IPS-18c (cell line): ENCODE results near the gene GNGT2.
"Not testable (repeated sequence)": the region's sequence is repeated elsewhere in the genome, so short reads cannot be mapped to it uniquely, and the experiment has no call there.

Experiments
- H3K4me3 ChIP-seq: 2 replicates; pipeline ENCODE4 v1.7.0; 2013; ENCODE audit warnings: low read depth, mild to moderate bottlenecking, low read length, moderate library complexity; ENCODE audit not compliant: insufficient read depth
- H3K9me3 ChIP-seq: one replicate; pipeline ENCODE4 v1.6.1; 2013; ENCODE audit warnings: mild to moderate bottlenecking, low read length, moderate library complexity; ENCODE audit not compliant: control insufficient read depth, insufficient read depth

GNGT2 gene

DNA sequence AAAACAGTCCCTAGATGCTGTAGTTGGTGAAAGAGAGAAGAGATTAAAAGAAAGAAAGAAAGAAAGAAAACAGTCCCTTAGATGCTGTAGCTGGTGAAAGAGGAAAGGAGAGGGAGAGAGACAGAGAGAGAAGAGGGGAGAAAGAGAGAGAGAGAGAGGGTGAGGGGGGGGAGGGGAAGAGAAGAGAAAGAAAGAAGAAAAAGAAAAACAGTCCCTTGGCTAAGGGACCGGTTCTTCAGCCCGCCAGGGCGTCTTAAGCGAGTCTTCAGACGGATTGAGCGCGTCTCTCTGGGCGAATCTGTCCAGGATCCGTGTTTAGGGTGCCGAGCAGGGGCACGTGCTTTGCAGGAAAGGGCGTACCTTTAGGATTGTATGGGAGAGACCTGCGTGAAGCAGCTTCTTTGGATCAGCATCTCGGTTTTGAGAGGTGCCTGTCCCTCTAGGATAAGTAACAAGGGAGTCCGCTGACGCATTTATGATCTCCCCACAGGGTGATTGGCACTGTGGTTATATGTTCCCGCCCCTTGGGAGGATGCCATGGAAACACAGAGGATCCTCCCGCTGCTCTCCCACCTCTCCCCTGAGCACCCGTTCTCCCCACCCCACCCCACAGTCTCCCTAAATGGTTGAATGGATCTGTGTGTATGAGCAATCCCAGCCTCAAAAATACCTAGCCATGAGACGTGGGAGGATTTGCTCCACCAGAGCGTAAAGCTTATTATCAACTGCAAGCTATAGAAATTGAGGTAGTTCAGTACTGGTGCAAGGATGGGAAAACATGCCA lies 16.7 kb downstream of the GNGT2 start:
- Histone ChIP-seq H3K4me3 (peak overlapping the region; percentile 98), H3K9me3 (no peaks in the 10 kb centered on the region)

DNA sequence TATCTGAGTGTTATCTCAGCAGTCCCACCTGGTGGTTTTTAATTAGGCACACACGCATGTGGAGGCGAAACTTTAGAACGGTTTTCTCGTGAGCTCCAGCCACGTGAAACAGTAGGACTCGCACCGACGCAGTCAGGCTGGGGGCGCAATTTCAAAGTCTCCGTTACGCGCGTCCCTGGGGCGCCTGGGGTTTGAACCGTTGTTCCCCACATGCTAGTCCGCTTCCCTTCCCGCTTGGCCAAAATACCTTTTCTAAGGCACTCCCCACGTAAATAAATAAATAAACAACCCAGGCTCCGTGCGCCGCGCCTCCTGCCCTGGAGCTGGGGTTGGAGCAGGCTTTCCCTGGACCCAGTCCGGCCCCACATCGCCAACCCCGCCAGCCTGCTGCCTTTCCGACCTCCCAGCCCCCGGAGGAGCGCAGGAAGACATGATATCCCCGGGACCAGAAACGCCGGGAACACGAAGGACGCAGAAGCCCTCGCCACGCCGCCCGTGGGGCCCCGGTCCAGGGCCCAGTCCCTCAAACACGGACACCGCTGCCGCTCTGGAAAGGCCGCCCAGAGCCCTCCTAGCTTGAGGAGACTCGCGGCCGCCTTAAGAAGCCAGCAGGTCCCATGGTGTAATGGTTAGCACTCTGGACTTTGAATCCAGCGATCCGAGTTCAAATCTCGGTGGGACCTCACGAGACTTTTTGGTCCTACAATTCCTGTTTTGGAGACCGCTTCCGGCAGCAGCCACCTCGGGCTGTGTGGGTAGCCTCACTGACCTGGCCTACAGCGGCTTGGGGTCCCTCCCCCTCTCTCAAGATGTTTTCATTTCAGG lies 18.2 kb downstream of the GNGT2 start:
- Histone ChIP-seq H3K4me3 (peak overlapping the region; percentile 98), H3K9me3 (no peaks in the 10 kb centered on the region)

DNA sequence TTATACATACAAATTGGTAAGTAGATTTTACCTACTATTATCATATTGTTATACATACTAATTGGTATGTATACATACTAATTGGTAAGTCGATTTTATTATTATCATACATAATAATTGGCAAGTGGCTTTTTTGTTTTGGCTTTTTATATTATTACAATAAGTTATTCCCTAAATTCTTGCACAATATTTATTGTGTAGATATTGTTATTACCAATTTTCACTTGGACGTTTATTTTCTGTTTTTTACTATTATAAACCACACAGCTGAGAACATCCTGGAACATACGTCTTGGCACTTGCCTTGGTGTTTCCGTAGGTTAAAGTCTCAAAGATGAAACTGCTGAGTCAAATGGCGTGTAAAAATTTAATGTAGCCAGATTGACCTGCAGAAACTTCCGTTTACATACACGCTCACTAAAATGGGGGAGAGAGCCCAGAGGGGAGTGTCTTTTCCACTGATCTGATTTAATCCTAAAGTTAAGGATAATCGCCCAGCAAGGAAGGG lies 18.9 kb downstream of the GNGT2 start:
- Histone ChIP-seq H3K4me3 (peak overlapping the region; percentile 98), H3K9me3 (no peaks in the 10 kb centered on the region)

DNA sequence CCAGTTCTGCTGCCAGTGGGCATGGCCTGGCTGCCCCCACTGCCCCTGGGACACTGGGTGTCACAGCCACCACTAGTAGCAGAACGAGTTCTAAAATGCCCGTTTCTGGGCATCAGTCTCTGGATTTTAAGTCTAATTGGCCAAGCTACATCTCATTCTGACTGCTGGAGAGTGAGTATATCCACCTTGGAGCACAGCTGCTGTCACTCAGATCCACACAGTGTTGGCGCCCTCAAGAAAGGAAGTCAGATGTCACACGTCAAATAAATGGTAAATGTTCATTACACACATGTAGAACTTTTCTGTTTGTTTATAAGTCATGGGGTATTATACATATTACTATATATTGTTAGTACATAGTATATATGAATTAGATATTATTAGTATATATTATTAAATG lies 19.4 kb downstream of the GNGT2 start:
- Histone ChIP-seq H3K4me3 (no peak overlapping the region), H3K9me3 (peaks cover 1% of the 10 kb centered on the region)

DNA sequence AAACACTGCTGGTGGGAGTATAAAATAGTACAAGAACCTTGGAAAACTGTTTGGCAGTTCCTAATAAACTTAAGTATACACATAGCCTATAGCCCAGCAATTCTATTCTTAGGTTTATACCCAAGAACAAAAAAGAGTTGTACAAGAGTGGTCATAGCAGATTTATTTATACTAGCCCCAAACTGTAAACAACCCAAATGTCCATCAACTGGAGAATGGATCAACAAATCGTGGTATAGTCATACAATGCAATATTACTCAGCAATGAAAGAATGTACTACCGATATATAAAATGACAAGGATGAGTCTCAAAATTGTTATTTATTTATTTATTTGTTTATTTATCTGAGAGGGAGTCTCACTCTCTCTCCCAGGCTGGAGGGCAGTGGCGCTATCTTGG lies 23.1 kb downstream of the GNGT2 start:
- peaks cover 4% of the 10 kb centered on the region for H3K9me3 ChIP-seq
- no peak overlapping the region for H3K4me3 ChIP-seq

DNA sequence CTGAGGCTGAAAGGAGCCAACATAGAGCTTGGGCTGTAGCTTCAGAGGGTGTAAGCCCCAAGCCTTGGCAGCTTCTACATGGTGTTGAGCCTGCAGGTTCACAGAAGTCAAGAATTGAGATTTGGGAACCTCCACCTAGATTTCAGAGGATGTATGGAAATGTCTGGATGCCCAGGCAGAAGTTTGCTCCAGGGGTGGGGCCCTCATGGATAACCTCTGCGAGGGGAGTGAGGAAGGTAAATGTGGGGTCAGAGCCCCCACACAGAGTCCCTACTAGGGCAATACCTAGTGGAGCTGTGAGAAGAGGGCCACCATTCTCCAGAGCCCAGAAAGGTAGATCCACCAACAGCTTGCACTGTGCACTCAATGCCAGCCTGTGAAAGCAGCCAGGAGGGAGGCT lies 25.0 kb downstream of the GNGT2 start:
- H3K9me3 ChIP-seq, H3K4me3 ChIP-seq: not testable (repeated sequence)

DNA sequence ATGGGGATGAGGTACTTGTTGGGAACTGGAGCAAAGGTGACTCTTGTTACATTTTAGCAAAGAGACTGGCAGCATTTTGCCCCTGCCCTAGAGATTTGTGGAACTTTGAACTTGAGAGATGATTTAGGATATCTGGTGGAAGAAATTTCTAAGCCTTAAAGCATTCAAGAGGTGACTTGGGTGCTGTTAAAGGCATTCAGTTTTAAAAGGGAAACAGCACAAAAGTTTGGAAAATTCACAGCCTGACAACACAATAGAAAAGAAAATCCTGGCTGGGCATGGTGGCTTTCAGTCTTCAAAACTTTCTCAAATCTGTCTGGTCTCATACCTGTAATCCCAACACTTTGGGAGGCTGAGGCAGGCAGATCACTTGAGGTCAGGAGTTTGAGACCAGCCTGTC lies 25.9 kb downstream of the GNGT2 start:
- H3K9me3 ChIP-seq, H3K4me3 ChIP-seq: not testable (repeated sequence)

DNA sequence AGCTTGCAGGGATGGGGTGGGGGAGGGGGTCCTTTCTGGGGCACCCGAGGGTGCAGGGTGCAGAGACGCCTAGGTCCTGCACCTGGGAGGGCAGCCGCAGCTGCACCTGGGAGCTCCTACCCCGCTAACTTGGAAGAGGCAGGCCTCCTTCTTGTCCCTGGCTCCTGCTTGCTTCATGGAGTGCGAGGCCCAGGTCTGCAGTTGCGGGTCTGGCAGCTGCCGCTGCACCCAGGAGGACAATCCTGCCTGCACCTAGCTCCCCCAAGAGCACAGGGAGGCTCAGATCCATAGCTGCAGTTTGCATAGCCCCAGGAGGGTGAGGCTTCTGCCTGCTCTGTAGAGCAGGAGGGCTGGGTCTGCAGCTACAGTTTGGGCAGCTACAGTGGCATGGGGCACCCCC lies 26.6 kb downstream of the GNGT2 start:
- peaks cover 4% of the 10 kb centered on the region for H3K9me3 ChIP-seq
- H3K4me3 ChIP-seq, result no peak overlapping the region

DNA sequence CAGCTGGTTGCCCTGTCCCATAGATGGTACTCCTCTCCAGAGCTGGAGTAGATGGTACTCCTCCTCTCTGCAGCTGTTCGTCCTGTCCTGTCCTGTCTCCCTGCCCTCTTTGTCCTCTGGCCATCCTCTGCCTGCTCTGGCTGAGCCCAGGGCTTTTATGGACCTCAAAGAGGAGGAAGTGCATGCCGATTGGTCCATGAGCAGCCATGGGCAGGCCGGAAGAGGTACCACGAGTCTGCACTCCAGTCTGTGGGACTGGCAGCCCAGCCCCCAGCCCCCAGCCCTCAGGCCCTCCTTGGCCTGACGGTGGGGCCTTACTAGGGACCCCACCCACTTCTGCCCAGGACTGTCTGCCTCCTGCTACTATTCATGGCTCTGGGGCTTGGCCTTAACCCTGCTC lies 27.0 kb downstream of the GNGT2 start:
- H3K4me3 ChIP-seq, result no peak overlapping the region
- peaks cover 4% of the 10 kb centered on the region for H3K9me3 ChIP-seq

DNA sequence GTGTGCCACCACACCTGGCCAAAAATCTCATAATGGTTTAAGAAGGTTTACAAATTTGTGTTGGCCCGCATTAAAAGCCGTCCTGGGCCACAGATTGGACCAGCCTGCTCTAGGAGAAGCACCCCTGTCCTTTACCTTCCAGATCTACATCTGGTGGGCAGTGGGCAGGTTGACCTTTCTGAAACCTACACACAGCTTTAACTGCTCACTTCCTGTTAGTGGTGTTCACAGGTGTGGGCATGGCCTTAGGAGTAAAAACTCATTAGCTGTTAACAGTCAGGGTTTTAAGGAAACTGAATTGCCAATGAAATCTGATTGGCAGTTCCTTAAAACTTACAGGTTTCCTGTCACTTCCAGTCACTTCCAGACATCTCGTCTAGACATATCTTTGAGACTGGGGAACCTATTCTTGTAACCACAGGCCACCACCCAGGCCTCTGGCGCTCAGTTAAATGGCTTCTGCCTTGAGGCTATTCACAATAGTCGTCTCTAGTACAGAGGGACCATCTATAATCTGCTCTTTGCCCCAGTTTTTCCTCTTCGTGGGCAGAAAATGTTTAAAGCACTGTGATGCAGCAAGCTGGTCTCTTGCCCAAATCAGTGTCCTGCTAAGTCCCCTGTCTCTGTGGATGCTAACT lies 29.3 kb downstream of the GNGT2 start:
- peaks cover 9% of the 10 kb centered on the region for H3K9me3 ChIP-seq

DNA sequence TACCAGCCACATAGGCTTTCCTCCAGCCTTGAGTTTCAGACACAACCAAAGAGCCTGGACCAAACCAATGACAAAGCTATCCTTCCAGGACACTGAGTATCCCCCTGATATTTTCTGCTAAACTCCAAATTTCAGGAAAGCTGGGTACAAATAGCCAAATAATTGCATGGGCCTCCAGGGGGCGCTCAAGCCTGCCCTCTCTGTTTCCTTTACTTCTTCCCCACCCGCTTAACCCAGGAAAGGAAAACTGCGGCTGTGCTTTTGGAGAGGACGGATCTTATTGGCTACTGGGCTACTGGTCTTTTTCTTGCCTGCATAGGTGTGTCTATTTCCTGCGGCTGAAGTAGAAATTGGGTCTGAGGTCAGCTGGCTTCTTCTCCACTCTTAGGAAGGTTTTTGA lies 30.1 kb downstream of the GNGT2 start:
- H3K9me3 ChIP-seq, result peaks cover 9% of the 10 kb centered on the region
- H3K4me3 ChIP-seq, result no peak overlapping the region

More for the DNA sequence above, 29.3 kb downstream of the GNGT2 start:
- H3K4me3 ChIP-seq, result no peak overlapping the region

DNA sequence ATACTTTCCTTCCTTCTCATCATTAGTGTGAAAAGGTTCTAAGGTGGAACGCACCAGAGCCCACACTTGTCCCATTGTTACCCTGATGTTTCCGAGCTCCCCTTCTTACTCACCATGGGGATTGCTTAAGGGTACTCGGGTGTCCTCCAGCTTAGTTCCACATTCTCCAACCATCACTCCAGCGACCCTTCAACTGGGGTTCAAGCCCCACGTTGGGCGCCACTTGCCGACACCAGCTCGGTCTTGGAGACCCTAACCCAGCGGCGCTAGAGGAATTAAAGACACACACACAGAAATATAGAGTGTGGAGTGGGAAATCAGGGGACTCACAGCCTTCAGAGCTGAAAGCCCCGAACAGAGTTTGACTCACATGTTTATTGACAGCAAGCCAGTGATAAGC lies 34.4 kb downstream of the GNGT2 start:
- H3K9me3 ChIP-seq, H3K4me3 ChIP-seq: not testable (repeated sequence)

DNA sequence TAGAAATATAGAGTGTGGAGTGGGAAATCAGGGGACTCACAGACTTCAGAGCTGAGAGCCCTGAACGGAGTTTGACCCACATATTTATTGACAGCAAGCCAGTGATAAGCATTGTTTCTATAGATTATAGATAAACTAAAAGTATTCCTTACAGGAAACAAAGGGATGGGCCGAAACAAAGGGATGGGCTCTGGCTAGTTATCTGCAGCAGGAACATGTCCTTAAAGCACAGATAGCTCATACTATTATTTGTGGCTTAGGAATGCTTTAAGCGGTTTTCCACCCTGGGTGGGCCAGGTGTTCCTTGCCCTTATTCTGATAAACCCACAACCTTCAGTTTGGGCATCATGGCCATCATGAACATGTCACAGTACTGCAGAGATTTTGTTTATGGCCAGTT lies 39.7 kb downstream of the GNGT2 start:
- H3K9me3 ChIP-seq, H3K4me3 ChIP-seq: not testable (repeated sequence)

DNA sequence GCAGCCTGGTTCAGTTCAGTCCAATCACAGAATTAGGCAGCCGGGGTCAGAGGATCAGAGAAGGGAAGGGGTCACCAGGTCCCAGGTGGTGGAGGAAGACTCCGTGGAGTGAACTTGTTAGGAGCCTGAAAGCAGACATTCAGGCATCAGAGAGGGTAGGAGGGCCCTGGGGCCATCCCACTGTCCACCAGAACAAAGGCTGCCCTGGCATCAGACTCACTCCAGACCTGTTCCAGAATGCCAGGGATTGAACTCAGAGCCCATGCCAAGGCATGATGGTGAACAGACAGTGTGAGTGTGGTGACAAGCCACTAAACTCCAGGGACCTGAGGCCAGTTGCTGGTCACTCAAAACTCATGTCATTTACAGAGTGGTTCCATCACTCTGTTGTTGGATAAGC lies 40.2 kb downstream of the GNGT2 start:
- Histone ChIP-seq H3K9me3 (no peaks in the 10 kb centered on the region), H3K4me3 (no peak overlapping the region)

DNA sequence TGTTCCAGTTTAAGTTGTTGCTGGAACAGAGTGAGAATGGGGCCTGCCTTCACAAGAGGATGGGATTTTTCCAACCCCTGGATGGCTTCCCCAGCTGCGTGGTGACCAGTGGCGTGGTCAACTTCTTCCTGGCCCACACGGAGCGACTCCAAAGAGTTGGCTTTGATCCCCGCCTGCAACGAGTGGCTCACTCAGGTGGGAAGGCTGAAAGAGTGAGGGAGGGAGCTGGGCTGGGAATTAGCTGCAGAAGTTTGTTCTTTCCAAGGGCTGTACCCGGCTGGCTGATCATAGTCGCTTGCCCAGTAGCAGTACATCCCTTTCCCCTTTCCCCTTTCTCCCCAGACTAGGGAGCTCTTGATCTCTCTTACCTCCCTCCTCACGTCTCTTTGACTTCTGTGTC lies 41.7 kb downstream of the GNGT2 start:
- no peaks in the 10 kb centered on the region for H3K9me3 ChIP-seq
- no peak overlapping the region for H3K4me3 ChIP-seq

DNA sequence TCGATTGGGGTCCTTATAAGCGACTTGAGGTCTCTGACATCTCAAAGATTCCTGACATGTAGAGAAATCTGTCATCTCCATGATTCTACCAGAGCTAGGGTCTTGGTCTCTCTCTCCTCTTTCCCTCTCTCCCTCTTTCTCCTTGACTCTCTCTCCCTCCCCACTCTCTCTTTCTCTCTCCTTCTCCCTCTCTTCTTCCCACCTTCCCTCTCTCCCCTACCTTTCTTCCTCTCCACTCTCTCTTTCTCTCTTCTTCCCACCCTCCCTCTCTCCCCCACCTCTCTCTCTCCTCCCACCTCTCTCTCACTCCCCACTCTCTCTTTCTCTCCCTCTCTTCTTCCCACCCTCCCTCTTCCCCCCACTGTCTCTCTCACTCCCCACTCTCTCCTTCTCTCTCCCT lies 45.2 kb downstream of the GNGT2 start:
- Histone ChIP-seq H3K4me3 (no peak overlapping the region), H3K9me3 (peaks cover 2% of the 10 kb centered on the region)

DNA sequence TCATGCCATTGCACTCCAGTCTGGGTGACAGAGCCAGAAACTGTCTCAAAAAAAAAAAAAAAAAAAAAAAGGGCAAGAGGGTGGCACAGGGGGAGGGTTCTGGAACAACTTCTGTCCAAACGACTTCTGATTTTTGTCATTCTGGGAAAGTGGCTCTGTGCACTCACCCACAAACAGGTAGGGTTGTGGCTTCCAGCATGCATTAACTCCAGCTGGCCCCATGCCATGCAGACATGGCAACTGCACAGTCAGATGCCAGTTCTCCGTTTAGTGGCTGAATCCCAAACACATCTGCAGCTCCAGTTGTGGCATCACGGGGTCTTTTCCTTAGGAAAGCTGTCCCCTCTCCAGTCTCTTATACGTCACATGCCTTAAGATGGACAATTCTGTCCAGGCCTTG lies 47.5 kb downstream of the GNGT2 start:
- Histone ChIP-seq H3K9me3 (peaks cover 2% of the 10 kb centered on the region), H3K4me3 (no peak overlapping the region)

DNA sequence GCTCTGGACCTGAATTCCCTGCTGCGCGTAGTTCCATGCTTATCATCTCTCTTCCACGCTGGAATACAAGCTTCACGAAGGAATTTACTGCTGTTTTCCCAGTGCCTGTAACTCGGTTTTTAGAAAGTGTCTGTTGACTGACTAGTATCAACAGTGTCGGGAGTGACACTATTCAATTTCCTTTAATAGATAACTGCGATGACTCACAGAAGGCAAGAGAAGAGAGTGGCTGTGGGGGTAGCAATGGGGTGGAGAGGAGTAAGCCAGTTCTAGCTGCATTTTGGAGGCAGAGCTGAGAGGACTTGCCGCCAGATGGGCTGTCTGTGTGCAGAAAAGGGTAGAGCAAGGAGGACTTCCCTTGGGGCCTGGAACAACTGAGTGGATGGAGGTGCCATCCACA lies 52.6 kb downstream of the GNGT2 start:
- H3K4me3 ChIP-seq, result no peak overlapping the region
- peaks cover 2% of the 10 kb centered on the region for H3K9me3 ChIP-seq
